CD4-positive, alpha-beta T cell treated with Interleukin-12 subunit alpha and Interleukin-12 subunit beta, for 1 hour (primary cell): Measurements from ENCODE around the gene NEUROD2.
A peak's percentile ranks its signal among the peaks of the same experiment; 100 is the strongest.

Source experiments
- DNase-seq: peaks from one replicate; pipeline ENCODE4 v3.0.0-alpha.2; 2020

NEUROD2 gene

GRCh38 chr17:39578272-39578671 lies 29.4 kb downstream of the NEUROD2 start:
- DNase-seq: no peak

GRCh38 chr17:39576187-39576586 lies 31.5 kb downstream of the NEUROD2 start:
- DNase-seq: no peak

GRCh38 chr17:39573447-39574298 lies 34.0 kb downstream of the NEUROD2 start:
- peak; percentile 5 for DNase-seq

- DNase-seq: no peak
Observed at GRCh38 chr17:39572121-39572520, 35.6 kb downstream of the NEUROD2 start.

GRCh38 chr17:39569126-39569525 lies 38.6 kb downstream of the NEUROD2 start:
- no peak for DNase-seq

- DNase-seq: no peak
Observed at GRCh38 chr17:39568702-39569101, 39.0 kb downstream of the NEUROD2 start.

- DNase-seq: no peak
Observed at GRCh38 chr17:39566094-39566850, 41.4 kb downstream of the NEUROD2 start.

- DNase-seq: no peak
Observed at GRCh38 chr17:39564211-39564848, 43.4 kb downstream of the NEUROD2 start.

- no peak for DNase-seq
Observed at GRCh38 chr17:39563476-39563875, 44.2 kb downstream of the NEUROD2 start.

GRCh38 chr17:39562976-39563375 lies 44.7 kb downstream of the NEUROD2 start:
- DNase-seq: no peak

GRCh38 chr17:39562395-39562794 lies 45.3 kb downstream of the NEUROD2 start:
- DNase-seq: no peak

- no peak for DNase-seq
Observed at GRCh38 chr17:39556423-39556822, 51.3 kb downstream of the NEUROD2 start.

- no peak for DNase-seq
Observed at GRCh38 chr17:39555368-39555767, 52.4 kb downstream of the NEUROD2 start.
